ENCODE measurements around the gene LSM10.

Gene LSM10

GRCh38 chr1:36400514-36400824 is 2.8 kb upstream of the LSM10 start:
- no peak for TF ChIP-seq CTCF (IDR thresholded peaks at IDR 0.05; ENCODE audit: low read depth, low read length)
- H3K4me3 ChIP-seq (ENCODE audit: low read depth, low read length), result no peak overlapping the region

GRCh38 chr1:36398370-36398977 is 766 bp upstream of the LSM10 start:
- peak overlapping the region; percentile 77 for H3K4me3 ChIP-seq (ENCODE audit: low read depth, low read length)
- TF ChIP-seq CTCF (IDR thresholded peaks at IDR 0.05; ENCODE audit: low read depth, low read length), result no peak

- TF ChIP-seq CTCF (IDR thresholded peaks at IDR 0.05; ENCODE audit: low read depth, low read length), result no peak
- peak overlapping the region; percentile 77 for H3K4me3 ChIP-seq (ENCODE audit: low read depth, low read length)
These were observed 678 bp downstream of the LSM10 start for GRCh38 chr1:36397083-36397377.

- H3K4me3 ChIP-seq (ENCODE audit: low read depth, low read length), result no peak overlapping the region; the same call in 1 of the 2 replicates
- TF ChIP-seq CTCF (IDR thresholded peaks at IDR 0.05; ENCODE audit: low read depth, low read length), result no peak
These were observed 1.3 kb downstream of the LSM10 start for GRCh38 chr1:36396359-36396758.

GRCh38 chr1:36393686-36394085 is 4.0 kb downstream of the LSM10 start:
- no peak overlapping the region for H3K4me3 ChIP-seq (ENCODE audit: low read depth, low read length)
- no peak for TF ChIP-seq CTCF (IDR thresholded peaks at IDR 0.05; ENCODE audit: low read depth, low read length)

- TF ChIP-seq CTCF (IDR thresholded peaks at IDR 0.05; ENCODE audit: low read depth, low read length), result no peak
- H3K4me3 ChIP-seq (ENCODE audit: low read depth, low read length), result no peak overlapping the region
These were observed 4.9 kb downstream of the LSM10 start for GRCh38 chr1:36392836-36393235.

- H3K4me3 ChIP-seq (ENCODE audit: low read depth, low read length), result no peak overlapping the region
- no peak for TF ChIP-seq CTCF (IDR thresholded peaks at IDR 0.05; ENCODE audit: low read depth, low read length)
These were observed 6.4 kb downstream of the LSM10 start for GRCh38 chr1:36391271-36391670.

Measured in WI38 (cell line).